IPS DF 6.9 (cell line): ENCODE measurements around the gene TMBIM4.

ENCODE experiments used
- DNase-seq: peaks from one replicate; pipeline ENCODE4 v3.0.0-alpha.2; 2013; ENCODE audit warnings: low read depth, low spot score
- H3K27ac ChIP-seq: one replicate; pipeline ENCODE4 v1.5.1; 2013; ENCODE audit warnings: low read length, control low read depth
- H3K27me3 ChIP-seq: 2 replicates; pipeline ENCODE4 v1.6.1; 2013; ENCODE audit warnings: mild to moderate bottlenecking, low read length; ENCODE audit not compliant: control insufficient read depth, insufficient read depth
- H3K36me3 ChIP-seq: 2 replicates; pipeline ENCODE4 v1.6.1; 2013; ENCODE audit warnings: low read length; ENCODE audit not compliant: control insufficient read depth, insufficient read depth
- H3K4me1 ChIP-seq: 2 replicates; pipeline ENCODE4 v1.6.1; 2013; ENCODE audit warnings: low read length; ENCODE audit not compliant: control insufficient read depth, insufficient read depth
- H3K4me3 ChIP-seq: 2 replicates; pipeline ENCODE4 v1.5.1; 2013; ENCODE audit warnings: mild to moderate bottlenecking, low read length
- H3K9me3 ChIP-seq: 2 replicates; pipeline ENCODE4 v1.6.1; 2013; ENCODE audit warnings: low read length, inconsistent platforms; ENCODE audit not compliant: control insufficient read depth, insufficient read depth
- WGBS: extraction: QIAGEN DNeasy Blood & Tissue Kit; methylation state at CpG from one replicate; pipeline ENCODE4 v1.1.7; 2013; ENCODE audit warnings: mixed read lengths, missing lambda C conversion rate; ENCODE audit not compliant: insufficient read length, insufficient coverage; 5-methylcytosine and 5-hydroxymethylcytosine counted together

The TMBIM4 gene

GRCh38 chr12:66141299-66141698 is 28.5 kb downstream of the TMBIM4 start:
- Histone ChIP-seq H3K27ac (no peak overlapping the region), H3K36me3 (no peaks in the 10 kb centered on the region), H3K27me3 (no peaks in the 10 kb centered on the region; the same call in 1 of the 2 replicates), H3K4me3 (no peak overlapping the region), H3K9me3 (no peaks in the 10 kb centered on the region), H3K4me1 (no peaks in the 10 kb centered on the region)
- no peak for DNase-seq
- WGBS = no CpG with 5 or more reads among the region's 2 CpGs

- no peaks in the 10 kb centered on the region for H3K4me1 ChIP-seq
- H3K27me3 ChIP-seq = no peaks in the 10 kb centered on the region; the same call in 1 of the 2 replicates
- no peak overlapping the region for H3K27ac ChIP-seq
- H3K4me3 ChIP-seq = no peak overlapping the region
- H3K36me3 ChIP-seq = no peaks in the 10 kb centered on the region
- H3K9me3 ChIP-seq = no peaks in the 10 kb centered on the region
- no peak for DNase-seq
These were observed 29.1 kb downstream of the TMBIM4 start for GRCh38 chr12:66140731-66141130.

DNA sequence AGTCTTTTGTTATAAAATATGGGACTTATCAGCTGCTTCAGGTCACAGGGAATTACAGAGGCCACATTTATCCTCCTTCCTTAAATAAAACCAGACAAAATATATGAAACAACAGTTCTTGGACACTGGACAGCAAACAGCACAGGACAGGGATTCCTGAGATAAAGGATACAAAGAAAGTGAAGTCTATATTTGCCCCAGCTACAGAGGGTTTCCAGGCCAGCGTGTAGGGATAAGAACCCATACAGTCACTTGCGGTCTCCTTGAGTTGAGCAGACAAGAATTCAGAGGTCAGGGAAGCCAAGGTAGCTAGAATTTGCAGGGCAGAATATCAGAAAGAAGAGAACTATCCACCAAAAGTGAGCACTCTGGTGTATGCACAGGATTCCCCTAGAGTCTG is 30.5 kb downstream of the TMBIM4 start:
- H3K9me3 ChIP-seq = no peaks in the 10 kb centered on the region
- no peak overlapping the region for H3K4me3 ChIP-seq
- no peaks in the 10 kb centered on the region for H3K36me3 ChIP-seq
- no CpG with 5 or more reads among the region's 2 CpGs for WGBS
- no peaks in the 10 kb centered on the region; the same call in 1 of the 2 replicates for H3K27me3 ChIP-seq
- DNase-seq = no peak
- no peaks in the 10 kb centered on the region for H3K4me1 ChIP-seq
- no peak overlapping the region for H3K27ac ChIP-seq

- DNase-seq = no peak
- Histone ChIP-seq H3K36me3 (no peaks in the 10 kb centered on the region), H3K27ac (no peak overlapping the region), H3K4me3 (no peak overlapping the region), H3K27me3 (no peaks in the 10 kb centered on the region), H3K4me1 (no peaks in the 10 kb centered on the region), H3K9me3 (no peaks in the 10 kb centered on the region)
- no CpG with 5 or more reads among the region's 3 CpGs for WGBS
These were observed 31.9 kb downstream of the TMBIM4 start for GRCh38 chr12:66137937-66138336.

DNA sequence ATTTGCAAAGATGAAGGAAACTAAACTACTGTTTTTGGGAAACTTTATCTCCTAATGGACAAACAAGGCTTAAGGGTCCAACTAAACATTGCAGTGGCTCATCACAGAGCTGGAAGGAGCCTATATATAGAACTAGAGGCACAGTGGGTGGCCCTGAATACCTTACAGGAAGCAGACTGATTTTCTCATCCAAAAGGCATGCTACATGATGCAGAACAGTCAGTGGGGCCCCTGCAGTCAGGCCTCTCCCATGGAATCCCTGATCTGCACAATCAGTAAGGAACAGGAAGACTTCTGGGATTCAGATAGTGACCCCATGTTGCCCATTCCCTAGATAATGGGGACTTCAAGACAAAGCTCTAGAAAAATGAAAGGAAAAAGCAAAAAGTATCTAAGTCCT is 37.4 kb downstream of the TMBIM4 start:
- H3K4me3 ChIP-seq = no peak overlapping the region
- H3K4me1 ChIP-seq = 0 out of 2 replicates have a peak, but pooled peaks cover 2% of the 10 kb centered on the region
- no peaks in the 10 kb centered on the region for H3K9me3 ChIP-seq
- no peak overlapping the region for H3K27ac ChIP-seq
- DNase-seq = no peak
- no peaks in the 10 kb centered on the region for H3K27me3 ChIP-seq
- peaks cover 4% of the 10 kb centered on the region; the same call in 1 of the 2 replicates for H3K36me3 ChIP-seq

- DNase-seq = no peak
- Histone ChIP-seq H3K4me3 (peak overlapping the region; percentile 68; the same call in 1 of the 2 replicates), H3K4me1 (0 out of 2 replicates have a peak, but pooled peaks cover 2% of the 10 kb centered on the region), H3K36me3 (peaks cover 6% of the 10 kb centered on the region; the same call in 1 of the 2 replicates), H3K27ac (no peak overlapping the region), H3K27me3 (no peaks in the 10 kb centered on the region), H3K9me3 (no peaks in the 10 kb centered on the region)
- WGBS = no CpG with 5 or more reads among the region's 11 CpGs
These were observed 38.6 kb downstream of the TMBIM4 start for GRCh38 chr12:66131067-66131688.

DNA sequence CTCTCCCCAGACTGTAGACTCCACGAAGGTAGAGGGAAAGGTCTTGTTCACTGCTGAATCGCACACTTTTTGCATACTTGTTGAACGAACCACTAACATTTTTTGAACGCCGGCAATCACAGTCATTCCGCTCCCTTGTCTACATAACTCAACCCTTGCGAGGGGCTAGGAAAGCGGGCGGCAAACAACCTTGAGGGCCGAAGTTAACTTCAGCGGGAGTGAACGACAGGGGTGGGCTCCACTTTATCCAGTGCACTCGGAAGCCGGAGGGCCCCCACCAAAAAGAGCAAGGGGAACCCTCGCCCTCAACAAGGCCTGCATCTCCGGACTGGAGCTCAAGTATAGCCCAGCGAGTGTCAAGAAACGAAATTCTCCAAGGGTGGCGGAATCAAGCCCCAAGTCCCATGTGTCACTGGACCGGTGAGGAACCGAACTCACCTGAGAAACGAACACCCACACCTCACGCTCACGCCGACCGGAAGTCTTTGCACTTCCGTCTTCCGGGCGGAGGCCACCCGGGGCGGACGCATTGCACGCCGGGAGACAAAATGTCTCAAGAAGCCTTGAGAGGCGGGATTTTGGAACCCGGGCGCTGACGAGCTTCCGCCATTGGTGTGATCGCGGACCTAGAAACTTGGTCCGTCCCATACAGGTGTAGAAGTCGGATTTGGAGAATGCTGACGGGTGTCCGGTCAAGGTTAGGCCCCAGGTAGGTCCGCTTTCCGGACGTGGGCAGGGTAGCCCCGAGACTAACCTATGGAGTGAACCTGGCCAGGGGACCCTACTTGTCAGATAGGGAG is 39.3 kb downstream of the TMBIM4 start, which contains the start of gene LLPH:
Gene LLPH, minus strand, starts transcription at position 484 of the 800 bp plus-strand sequence. CDS start 1,644 bp downstream, outside the sequence.
- peak; percentile 84 for DNase-seq

GRCh38 chr12:66129934-66130266 is 39.9 kb downstream of the TMBIM4 start:
- peak overlapping the region; percentile 68; the same call in 1 of the 2 replicates for H3K4me3 ChIP-seq
- no CpG with 5 or more reads among the region's 8 CpGs for WGBS
- no peaks in the 10 kb centered on the region for H3K27me3 ChIP-seq
- H3K27ac ChIP-seq = no peak overlapping the region
- DNase-seq = no peak
- peaks cover 7% of the 10 kb centered on the region; the same call in 1 of the 2 replicates for H3K36me3 ChIP-seq
- 0 out of 2 replicates have a peak, but pooled peaks cover 2% of the 10 kb centered on the region for H3K4me1 ChIP-seq
- no peaks in the 10 kb centered on the region for H3K9me3 ChIP-seq

More for the DNA sequence above, 39.3 kb downstream of the TMBIM4 start, which contains the start of gene LLPH:
- WGBS = no CpG with 5 or more reads among the region's 49 CpGs
- Histone ChIP-seq H3K27me3 (no peaks in the 10 kb centered on the region), H3K27ac (no peak within 1 kb of the TSS), H3K36me3 (peaks cover 6% of the 10 kb centered on the region; the same call in 1 of the 2 replicates), H3K4me3 (peak within 1 kb of the TSS; percentile 68), H3K4me1 (0 out of 2 replicates have a peak, but pooled peaks cover 2% of the 10 kb centered on the region), H3K9me3 (no peaks in the 10 kb centered on the region)

DNA sequence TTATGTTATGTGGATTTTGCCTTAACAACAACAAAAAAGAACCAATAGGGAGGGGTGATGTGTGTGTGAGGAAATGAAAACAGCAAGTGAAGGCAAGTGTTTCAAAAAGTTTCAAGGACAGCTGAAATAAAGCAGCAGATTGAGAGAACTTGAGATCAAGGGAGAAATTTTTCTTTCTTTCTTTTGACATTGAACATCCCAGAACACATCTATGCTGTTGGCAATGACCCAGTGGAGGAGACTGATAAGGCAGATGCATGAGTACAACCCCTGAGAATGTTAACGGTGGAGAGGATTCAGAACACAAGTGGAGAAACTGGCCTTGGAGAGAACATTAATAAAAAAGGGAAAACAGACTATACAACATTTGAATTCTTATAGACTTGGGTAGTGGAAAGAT is 42.1 kb downstream of the TMBIM4 start:
- DNase-seq = no peak
- no peaks in the 10 kb centered on the region for H3K27me3 ChIP-seq
- no peak overlapping the region for H3K27ac ChIP-seq
- H3K9me3 ChIP-seq = no peaks in the 10 kb centered on the region
- no peak overlapping the region for H3K4me3 ChIP-seq
- WGBS = no CpG with 5 or more reads among the region's 1 CpG
- 0 out of 2 replicates have a peak, but pooled peaks cover 2% of the 10 kb centered on the region for H3K4me1 ChIP-seq
- H3K36me3 ChIP-seq = peaks cover 16% of the 10 kb centered on the region; the same call in 1 of the 2 replicates

DNA sequence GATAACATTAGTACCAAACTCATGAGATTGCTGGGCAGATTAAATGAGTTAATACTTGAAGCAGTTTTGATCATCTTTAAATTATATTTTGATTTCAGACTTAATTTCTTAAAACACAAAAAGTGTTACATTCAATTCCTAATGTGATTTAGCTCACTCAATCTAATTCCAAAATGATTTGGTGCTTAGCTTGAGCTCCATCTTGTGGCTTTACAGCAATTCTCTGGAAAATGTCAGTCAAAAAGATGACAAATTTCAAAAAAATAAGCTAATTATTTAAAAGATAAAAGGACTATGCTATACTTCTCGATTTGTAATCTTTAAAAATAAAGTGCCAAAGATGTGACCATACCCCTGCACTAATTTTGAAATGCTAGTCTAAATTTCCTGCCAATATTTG is 49.3 kb downstream of the TMBIM4 start:
- no peaks in the 10 kb centered on the region for H3K27me3 ChIP-seq
- DNase-seq = no peak
- H3K36me3 ChIP-seq = peaks cover 10% of the 10 kb centered on the region; the same call in 1 of the 2 replicates
- no peak overlapping the region for H3K27ac ChIP-seq
- no CpG with 5 or more reads among the region's 1 CpG for WGBS
- no peaks in the 10 kb centered on the region for H3K4me1 ChIP-seq
- no peak overlapping the region for H3K4me3 ChIP-seq
- H3K9me3 ChIP-seq = no peaks in the 10 kb centered on the region
